K562 (cell line): ENCODE results near the gene TBX1. TPM values are rescaled to one million over a fixed set of nuclear protein-coding genes. Genes with fewer than 3 reads are reported as not detected.

Experiments
- ATAC-seq: fragments of 200-7000 bp; cut with Tn5 transposase; 3 replicates; pipeline ENCODE4 v1.9.1; 2020; ENCODE audit warnings: moderate library complexity
- BruUV-seq: library from RNA; stranded (reverse); fragments of 400-500 nt; replicated peaks from 2 replicates; lab custom pipeline; 2021; lab: Mats Ljungman, UMichigan
- CTCF ChIA-PET: fragments of 300-600 bp; formaldehyde crosslinking; extraction: SDS; loops from one replicate; lab custom pipeline; 2021; ENCODE audit warnings: low intra/inter-chr PET ratio; lab: Yijun Ruan, JAX
- POLR2A ChIA-PET: fragments of 300-600, 350-650 bp; sonication (Branson Sonifier 250); formaldehyde crosslinking; extraction: SDS; loops from one replicate; lab custom pipeline; 2021; ENCODE audit warnings: antibody characterized with exemption, inconsistent platforms; lab: Yijun Ruan, JAX
- DNase-seq, 4 experiments: peaks; one replicate each; pipeline versions ENCODE4 v3.0.0 to v3.0.0-alpha.2; 2011 to 2018; ENCODE audit warnings: low spot score in 3 of 4, mixed read lengths in 3 of 4; ENCODE audit errors: extremely low read depth in 1 of 4
- FAIRE-seq: peaks from 2 replicates; lab custom pipeline; 2011; peaks lifted over from hg19 to GRCh38; lab: Jason Lieb, UNC
- H2AFZ ChIP-seq: 2 replicates; pipeline ENCODE4 v1.6.0; 2011; ENCODE audit warnings: low read depth, low read length, control low read depth, inconsistent platforms
- H3K27ac ChIP-seq: fragments of 200-600 bp; 3 replicates; pipeline ENCODE4 v1.8.0; 2011; ENCODE audit warnings: low read depth, mild to moderate bottlenecking, control low read depth, inconsistent platforms, low read length, moderate library complexity, mixed read lengths; ENCODE audit errors: extremely low read depth
- H3K27me3 ChIP-seq, 2 experiments: fragments of 300-600 bp in 1 of 2; 2 replicates in 1 of 2; 3 replicates in 1 of 2; pipeline versions ENCODE4 v1.6.0 to v1.8.0; 2011; ENCODE audit warnings: inconsistent platforms in 2 of 2, low read length in 2 of 2, mild to moderate bottlenecking in 1 of 2, mixed read lengths in 1 of 2, moderate library complexity in 1 of 2; ENCODE audit not compliant: control insufficient read depth in 2 of 2, insufficient read depth in 2 of 2
- H3K36me3 ChIP-seq: fragments of 300-600 bp; 3 replicates; pipeline ENCODE4 v1.8.0; 2011; ENCODE audit warnings: mild to moderate bottlenecking, low read length, inconsistent platforms; ENCODE audit not compliant: control insufficient read depth, insufficient read depth
- H3K4me1 ChIP-seq, 2 experiments: fragments of 200-600 bp in 1 of 2; replicated peaks in 1 of 2; 2 replicates in 1 of 2; 3 replicates in 1 of 2; pipeline versions ENCODE4 v1.5.1 to v1.8.0; 2011; ENCODE audit warnings: inconsistent platforms in 2 of 2, low read length in 2 of 2, mild to moderate bottlenecking in 1 of 2, mixed read lengths in 1 of 2, moderate library complexity in 1 of 2; ENCODE audit not compliant: control insufficient read depth in 2 of 2, insufficient read depth in 2 of 2
- H3K4me2 ChIP-seq: 2 replicates; pipeline ENCODE4 v1.6.1; 2011; ENCODE audit warnings: low read length, control low read depth, inconsistent platforms, mixed read lengths; ENCODE audit not compliant: insufficient read depth
- H3K4me3 ChIP-seq: fragments of 200-600 bp; sonication (generic), shearing (Covaris generic); 2 replicates; pipeline ENCODE4 v1.5.1; 2016; ENCODE audit warnings: control low read depth, inconsistent platforms
- H3K79me2 ChIP-seq: fragments of 200-600 bp; 3 replicates; pipeline ENCODE4 v1.8.0; 2011; ENCODE audit warnings: low read length, inconsistent platforms; ENCODE audit not compliant: control insufficient read depth, insufficient read depth
- H3K9ac ChIP-seq, 2 experiments: 2 replicates each; pipeline versions ENCODE4 v1.6.0 to v1.6.1; 2011; ENCODE audit warnings: low read depth in 2 of 2, low read length in 2 of 2, control low read depth in 1 of 2, inconsistent platforms in 1 of 2, mild to moderate bottlenecking in 1 of 2, mixed read lengths in 1 of 2; ENCODE audit not compliant: insufficient read depth in 1 of 2
- H3K9me1 ChIP-seq: one replicate; pipeline ENCODE4 v1.6.0; 2011; ENCODE audit warnings: inconsistent platforms, mild to moderate bottlenecking, low read length, moderate library complexity; ENCODE audit not compliant: control insufficient read depth, insufficient read depth
- H3K9me3 ChIP-seq: replicated peaks from 2 replicates; pipeline ENCODE4 v1.5.1; 2011; ENCODE audit warnings: low read depth, low read length, inconsistent platforms; ENCODE audit not compliant: control insufficient read depth, insufficient read depth
- H4K20me1 ChIP-seq: replicated peaks from 2 replicates; pipeline ENCODE4 v1.6.1; 2011; ENCODE audit warnings: low read length, inconsistent platforms, mixed read lengths; ENCODE audit not compliant: control insufficient read depth, insufficient read depth
- CBX3 ChIP-seq, 2 experiments: IDR thresholded peaks; 1 replicate in 1 of 2; 2 replicates in 1 of 2; pipeline ENCODE4 v1.6.1; 2012; ENCODE audit warnings: inconsistent platforms in 2 of 2, low read length in 2 of 2, borderline replicate concordance in 1 of 2, control low read depth in 1 of 2
- RB1 ChIP-seq: fragments of 450-650 bp; IDR thresholded peaks from 2 replicates; pipeline ENCODE4 v1.6.1; 2017; ENCODE audit warnings: low read depth, mild to moderate bottlenecking
- ZNF583 ChIP-seq: fragments of 250-450 bp; sonication (Bioruptor Pico); IDR thresholded peaks from 2 replicates; pipeline ENCODE4 v1.4.0; 2020
- WGBS: fragments of 100-300 bp; shearing (Covaris generic); methylation state at CpG from one replicate; pipeline ENCODE4 v1.1.6; 2016; ENCODE audit warnings: low coverage, mixed read lengths; ENCODE audit not compliant: insufficient coverage; ENCODE audit errors: missing lambda C conversion rate; 5-methylcytosine and 5-hydroxymethylcytosine counted together
- in situ Hi-C: fragments of 300-500 bp; cut with MboI; formaldehyde crosslinking; loops from 4 replicates; pipeline ENCODE4 v1.15.0; 2018; ENCODE audit warnings: inconsistent platforms, mixed read lengths
- intact Hi-C: fragments of 100-400 bp; cut with micrococcal nuclease; formaldehyde crosslinking; loops from 2 replicates; pipeline ENCODE4 v1.14.2; 2022
- polyA plus RNA-seq, 8 experiments: library from polyadenylated mRNA; depleted of rRNA in 4 of 8; stranded (reverse) in 5 of 8; unstranded in 3 of 8; fragments of >200 nt; fragmentation: Nextera tagmentation in 2 of 8; fragmentation: Illumina TruSeq in 1 of 8; extraction: Ambion mirVana in 2 of 8; extraction: Trizol in 1 of 8; gene quantifications; 2 replicates each; pipeline versions ENCODE4 v1.2.1 to v1.2.3, GENCODE V29; 2011 to 2014; ENCODE audit warnings: inconsistent platforms in 1 of 8, missing spikeins in 1 of 8
- total RNA-seq, 7 experiments: library from RNA; depleted of rRNA in 6 of 7; stranded (reverse); fragments of >200 nt in 6 of 7; fragmentation: Illumina TruSeq in 2 of 7; extraction: Trizol in 2 of 7; gene quantifications; 2 replicates each; pipeline versions ENCODE4 v1.2.1 to v1.2.3, GENCODE V29; 2011 to 2021; ENCODE audit warnings: low replicate concordance in 1 of 7
- TF ChIP-seq, protein P1 (sequence below): fragments of 250-450 bp; sonication (Bioruptor Pico); IDR thresholded peaks from 2 replicates; pipeline ENCODE4 v1.8.0; 2022; ENCODE audit warnings: inconsistent platforms, mild to moderate bottlenecking, moderate library complexity, borderline replicate concordance
- TF ChIP-seq, protein P2 (sequence below), 3 experiments: IDR thresholded peaks in 2 of 3; conservative IDR thresholded peaks in 1 of 3; 2 replicates each; pipeline ENCODE4 v1.5.1; 2011 to 2012; ENCODE audit warnings: low read length in 3 of 3, mild to moderate bottlenecking in 3 of 3, control low read depth in 2 of 3, improper control_type of control experiment in 1 of 3, inconsistent platforms in 1 of 3, low read depth in 1 of 3, mixed read lengths in 1 of 3, moderate library complexity in 1 of 3; ENCODE audit not compliant: insufficient read depth in 2 of 3
- TF ChIP-seq, protein P3 (sequence below): IDR thresholded peaks from 2 replicates; pipeline ENCODE4 v1.6.1; 2011; ENCODE audit warnings: borderline replicate concordance, low read depth, mild to moderate bottlenecking, moderate library complexity, low read length; ENCODE audit not compliant: insufficient read depth, poor library complexity, severe bottlenecking
- TF ChIP-seq, protein P4 (sequence below): fragments of 450-650 bp; IDR thresholded peaks from 2 replicates; pipeline ENCODE4 v1.6.1; 2016
- TF ChIP-seq, protein P5 (sequence below): sonication (generic); formaldehyde crosslinking; IDR thresholded peaks from 2 replicates; pipeline ENCODE4 v1.8.0; 2022; ENCODE audit warnings: mild to moderate bottlenecking, missing genetic modification reagents

TBX1 gene
- total and polyA plus RNA-seq, 9 of the 15 experiments (the other 6 are each of a cell fraction or from before 2014, with no cell fraction given): 0.07 to 35.0 (median 3.9) TPM

DNA sequence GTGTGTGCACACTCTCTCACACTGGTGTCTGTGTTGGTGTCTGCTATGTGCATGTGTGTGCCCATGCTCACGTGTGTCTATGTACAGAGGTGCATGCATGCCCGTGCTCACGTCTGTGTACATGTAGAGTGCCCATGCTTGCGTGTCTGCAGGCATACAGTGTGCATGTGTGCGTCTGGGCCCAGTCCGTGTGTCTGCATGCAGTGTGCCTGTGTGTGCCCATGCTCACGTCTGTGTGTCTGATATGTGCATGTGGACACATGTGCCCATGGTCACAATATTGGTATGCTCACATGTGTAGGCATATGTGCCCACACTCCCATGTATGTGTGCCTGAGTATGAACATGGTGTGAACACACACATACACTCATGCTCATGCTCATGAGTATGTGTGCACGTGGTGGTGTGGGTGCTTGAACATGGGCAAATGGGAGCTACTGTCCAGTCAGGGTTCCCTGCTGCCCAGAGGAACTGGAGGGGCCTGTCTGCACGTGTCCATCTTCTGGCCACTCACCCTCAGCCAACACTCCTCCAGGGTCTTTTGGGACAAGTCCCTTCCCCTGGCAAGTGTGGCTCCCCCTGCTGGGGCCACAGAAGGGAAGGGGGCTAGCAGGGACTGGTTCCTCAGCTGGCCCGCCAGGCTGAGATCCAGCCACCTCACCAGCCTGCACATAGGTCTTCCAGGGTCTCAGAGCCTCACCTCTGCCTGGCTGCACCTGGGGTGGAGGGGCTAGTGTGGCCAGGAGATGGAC is 7.3 kb upstream of the TBX1 start:
- no peaks in the 10 kb centered on the region for H3K36me3 ChIP-seq
- no peak overlapping the region for H3K4me2 ChIP-seq
- in situ Hi-C loops (no loop called here), intact Hi-C loops (no loop called here)
- 0 out of 4 replicates have a peak overlapping the region, but pooled peaks of 1 of the 2 experiments have one; percentile 6 for H3K9ac ChIP-seq
- ATAC-seq (peak; percentile 12), FAIRE-seq (no peak), DNase-seq (peak; percentile 68 to 87 (median 84))
- H2AFZ ChIP-seq: 0 out of 2 replicates have a peak overlapping the region, but pooled peaks have one; percentile 14
- peaks cover 17 to 74% of the 10 kb centered on the region in 2 experiments for H3K4me1 ChIP-seq
- H3K9me3 ChIP-seq: no peaks in the 10 kb centered on the region; the same call in 1 of the 2 replicates
- H4K20me1 ChIP-seq: peaks cover 68% of the 10 kb centered on the region
- ChIA-PET POLR2A (interaction anchor here (0.6 to 4.5 kb wide), 14 partner anchors 10 to 359 kb away, joined by 3 to 37 read pairs (median 3); no protein-coding TSS in a partner anchor), CTCF (interaction anchor here (1.0 to 1.7 kb wide), 2 partner anchors 23 to 157 kb away, joined by 4 to 10 read pairs; no protein-coding TSS in a partner anchor)
- H3K27me3 ChIP-seq: peaks cover 66 to 90% of the 10 kb centered on the region in 2 experiments; a peak in 4 of 5 replicates
- no TSS peak for BruUV-seq
- WGBS: 15% methylated on average over 10 of the region's 10 CpGs
- no peak overlapping the region; the same call in 2 of the 3 replicates for H3K27ac ChIP-seq
- H3K4me3 ChIP-seq: no peak overlapping the region
- H3K79me2 ChIP-seq: no peaks in the 10 kb centered on the region
- no peaks in the 10 kb centered on the region for H3K9me1 ChIP-seq
- TF ChIP-seq, protein P1, sequence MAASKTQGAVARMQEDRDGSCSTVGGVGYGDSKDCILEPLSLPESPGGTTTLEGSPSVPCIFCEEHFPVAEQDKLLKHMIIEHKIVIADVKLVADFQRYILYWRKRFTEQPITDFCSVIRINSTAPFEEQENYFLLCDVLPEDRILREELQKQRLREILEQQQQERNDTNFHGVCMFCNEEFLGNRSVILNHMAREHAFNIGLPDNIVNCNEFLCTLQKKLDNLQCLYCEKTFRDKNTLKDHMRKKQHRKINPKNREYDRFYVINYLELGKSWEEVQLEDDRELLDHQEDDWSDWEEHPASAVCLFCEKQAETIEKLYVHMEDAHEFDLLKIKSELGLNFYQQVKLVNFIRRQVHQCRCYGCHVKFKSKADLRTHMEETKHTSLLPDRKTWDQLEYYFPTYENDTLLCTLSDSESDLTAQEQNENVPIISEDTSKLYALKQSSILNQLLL (CRISPR knock-in tag): 0 out of 2 replicates have a peak, but pooled peaks have one; percentile 47
- TF ChIP-seq, protein P2, sequence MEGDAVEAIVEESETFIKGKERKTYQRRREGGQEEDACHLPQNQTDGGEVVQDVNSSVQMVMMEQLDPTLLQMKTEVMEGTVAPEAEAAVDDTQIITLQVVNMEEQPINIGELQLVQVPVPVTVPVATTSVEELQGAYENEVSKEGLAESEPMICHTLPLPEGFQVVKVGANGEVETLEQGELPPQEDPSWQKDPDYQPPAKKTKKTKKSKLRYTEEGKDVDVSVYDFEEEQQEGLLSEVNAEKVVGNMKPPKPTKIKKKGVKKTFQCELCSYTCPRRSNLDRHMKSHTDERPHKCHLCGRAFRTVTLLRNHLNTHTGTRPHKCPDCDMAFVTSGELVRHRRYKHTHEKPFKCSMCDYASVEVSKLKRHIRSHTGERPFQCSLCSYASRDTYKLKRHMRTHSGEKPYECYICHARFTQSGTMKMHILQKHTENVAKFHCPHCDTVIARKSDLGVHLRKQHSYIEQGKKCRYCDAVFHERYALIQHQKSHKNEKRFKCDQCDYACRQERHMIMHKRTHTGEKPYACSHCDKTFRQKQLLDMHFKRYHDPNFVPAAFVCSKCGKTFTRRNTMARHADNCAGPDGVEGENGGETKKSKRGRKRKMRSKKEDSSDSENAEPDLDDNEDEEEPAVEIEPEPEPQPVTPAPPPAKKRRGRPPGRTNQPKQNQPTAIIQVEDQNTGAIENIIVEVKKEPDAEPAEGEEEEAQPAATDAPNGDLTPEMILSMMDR (IDR thresholded peaks at IDR 0.05 in 2 of 3, conservative IDR thresholded peaks at IDR 0.05 in 1 of 3; ENCODE audit: insufficient read depth in 2 of 3, low read depth in 1 of 3, low read length in 3 of 3): peak; percentile 55 to 84 (median 68)
- TF ChIP-seq, protein P3, sequence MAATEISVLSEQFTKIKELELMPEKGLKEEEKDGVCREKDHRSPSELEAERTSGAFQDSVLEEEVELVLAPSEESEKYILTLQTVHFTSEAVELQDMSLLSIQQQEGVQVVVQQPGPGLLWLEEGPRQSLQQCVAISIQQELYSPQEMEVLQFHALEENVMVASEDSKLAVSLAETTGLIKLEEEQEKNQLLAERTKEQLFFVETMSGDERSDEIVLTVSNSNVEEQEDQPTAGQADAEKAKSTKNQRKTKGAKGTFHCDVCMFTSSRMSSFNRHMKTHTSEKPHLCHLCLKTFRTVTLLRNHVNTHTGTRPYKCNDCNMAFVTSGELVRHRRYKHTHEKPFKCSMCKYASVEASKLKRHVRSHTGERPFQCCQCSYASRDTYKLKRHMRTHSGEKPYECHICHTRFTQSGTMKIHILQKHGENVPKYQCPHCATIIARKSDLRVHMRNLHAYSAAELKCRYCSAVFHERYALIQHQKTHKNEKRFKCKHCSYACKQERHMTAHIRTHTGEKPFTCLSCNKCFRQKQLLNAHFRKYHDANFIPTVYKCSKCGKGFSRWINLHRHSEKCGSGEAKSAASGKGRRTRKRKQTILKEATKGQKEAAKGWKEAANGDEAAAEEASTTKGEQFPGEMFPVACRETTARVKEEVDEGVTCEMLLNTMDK: peak; percentile 98
- TF ChIP-seq RB1: peak; percentile 39; the same call in 1 of the 2 replicates
- TF ChIP-seq CBX3 (IDR thresholded peaks at IDR 0.05; ENCODE audit: borderline replicate concordance in 1 of 2, low read length in 2 of 2): peak in 1 of 2 experiments; percentile 64; a peak in 1 of 3 replicates
- TF ChIP-seq, protein P4, sequence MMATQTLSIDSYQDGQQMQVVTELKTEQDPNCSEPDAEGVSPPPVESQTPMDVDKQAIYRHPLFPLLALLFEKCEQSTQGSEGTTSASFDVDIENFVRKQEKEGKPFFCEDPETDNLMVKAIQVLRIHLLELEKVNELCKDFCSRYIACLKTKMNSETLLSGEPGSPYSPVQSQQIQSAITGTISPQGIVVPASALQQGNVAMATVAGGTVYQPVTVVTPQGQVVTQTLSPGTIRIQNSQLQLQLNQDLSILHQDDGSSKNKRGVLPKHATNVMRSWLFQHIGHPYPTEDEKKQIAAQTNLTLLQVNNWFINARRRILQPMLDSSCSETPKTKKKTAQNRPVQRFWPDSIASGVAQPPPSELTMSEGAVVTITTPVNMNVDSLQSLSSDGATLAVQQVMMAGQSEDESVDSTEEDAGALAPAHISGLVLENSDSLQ: no peak
- 0 out of 2 replicates have a peak, but pooled peaks have one; percentile 30 for TF ChIP-seq ZNF583 (CRISPR knock-in tag)
- TF ChIP-seq, protein P5, sequence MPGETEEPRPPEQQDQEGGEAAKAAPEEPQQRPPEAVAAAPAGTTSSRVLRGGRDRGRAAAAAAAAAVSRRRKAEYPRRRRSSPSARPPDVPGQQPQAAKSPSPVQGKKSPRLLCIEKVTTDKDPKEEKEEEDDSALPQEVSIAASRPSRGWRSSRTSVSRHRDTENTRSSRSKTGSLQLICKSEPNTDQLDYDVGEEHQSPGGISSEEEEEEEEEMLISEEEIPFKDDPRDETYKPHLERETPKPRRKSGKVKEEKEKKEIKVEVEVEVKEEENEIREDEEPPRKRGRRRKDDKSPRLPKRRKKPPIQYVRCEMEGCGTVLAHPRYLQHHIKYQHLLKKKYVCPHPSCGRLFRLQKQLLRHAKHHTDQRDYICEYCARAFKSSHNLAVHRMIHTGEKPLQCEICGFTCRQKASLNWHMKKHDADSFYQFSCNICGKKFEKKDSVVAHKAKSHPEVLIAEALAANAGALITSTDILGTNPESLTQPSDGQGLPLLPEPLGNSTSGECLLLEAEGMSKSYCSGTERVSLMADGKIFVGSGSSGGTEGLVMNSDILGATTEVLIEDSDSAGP (CRISPR knock-in tag): no peak
